ENCODE measurements around the gene IDUA.

- TF ChIP-seq CTCF (conservative IDR thresholded peaks at IDR 0.05; ENCODE audit: low read depth, low read length) (no peak), EZH2phosphoT487 (IDR thresholded peaks at IDR 0.05; ENCODE audit: borderline replicate concordance, low read length) (no peak), EZH2 (IDR thresholded peaks at IDR 0.05; ENCODE audit: low read length, unreplicated experiment) (no peak)
Observed at GRCh38 chr4:951186-951585, 35.7 kb upstream of the IDUA start.
